DOHH2 (cell line): Measurements from ENCODE around the gene ZSWIM5.

Source experiments
- EZH2phosphoT487 ChIP-seq: fragments of 200-600 bp; sonication (generic); IDR thresholded peaks from 2 replicates; pipeline ENCODE4 v1.6.1; 2017; ENCODE audit warnings: borderline replicate concordance, mild to moderate bottlenecking, antibody characterized with exemption, low read length, moderate library complexity, mixed read lengths
- TF ChIP-seq, protein P1 (sequence below): fragments of 200-600 bp; sonication (generic); IDR thresholded peaks from one replicate; pipeline ENCODE4 v1.5.1; 2014; ENCODE audit warnings: antibody characterized with exemption, mild to moderate bottlenecking, low read depth, low read length; ENCODE audit not compliant: poor library complexity, severe bottlenecking

DNA sequence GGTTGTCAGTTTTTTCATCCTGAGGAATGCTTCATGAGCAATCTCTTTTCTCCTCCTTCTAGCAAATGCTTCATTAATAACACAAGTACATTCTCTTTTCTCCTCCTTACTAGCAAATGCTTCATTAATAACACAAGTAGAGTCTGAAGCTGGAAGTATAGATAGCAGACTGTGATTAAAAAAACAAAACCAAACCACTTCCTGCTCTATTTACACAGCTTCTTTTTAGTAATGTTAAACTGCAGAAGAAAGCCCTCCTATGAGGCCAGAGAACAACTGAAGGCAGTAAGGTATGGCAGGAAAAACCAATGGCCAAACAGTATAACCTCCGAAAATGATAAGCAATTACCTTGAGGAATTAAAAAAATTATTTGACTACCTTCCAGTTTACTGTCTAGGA, 90.1 kb downstream of the ZSWIM5 start:
- TF ChIP-seq, protein P1, sequence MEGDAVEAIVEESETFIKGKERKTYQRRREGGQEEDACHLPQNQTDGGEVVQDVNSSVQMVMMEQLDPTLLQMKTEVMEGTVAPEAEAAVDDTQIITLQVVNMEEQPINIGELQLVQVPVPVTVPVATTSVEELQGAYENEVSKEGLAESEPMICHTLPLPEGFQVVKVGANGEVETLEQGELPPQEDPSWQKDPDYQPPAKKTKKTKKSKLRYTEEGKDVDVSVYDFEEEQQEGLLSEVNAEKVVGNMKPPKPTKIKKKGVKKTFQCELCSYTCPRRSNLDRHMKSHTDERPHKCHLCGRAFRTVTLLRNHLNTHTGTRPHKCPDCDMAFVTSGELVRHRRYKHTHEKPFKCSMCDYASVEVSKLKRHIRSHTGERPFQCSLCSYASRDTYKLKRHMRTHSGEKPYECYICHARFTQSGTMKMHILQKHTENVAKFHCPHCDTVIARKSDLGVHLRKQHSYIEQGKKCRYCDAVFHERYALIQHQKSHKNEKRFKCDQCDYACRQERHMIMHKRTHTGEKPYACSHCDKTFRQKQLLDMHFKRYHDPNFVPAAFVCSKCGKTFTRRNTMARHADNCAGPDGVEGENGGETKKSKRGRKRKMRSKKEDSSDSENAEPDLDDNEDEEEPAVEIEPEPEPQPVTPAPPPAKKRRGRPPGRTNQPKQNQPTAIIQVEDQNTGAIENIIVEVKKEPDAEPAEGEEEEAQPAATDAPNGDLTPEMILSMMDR, result no peak
- no peak for TF ChIP-seq EZH2phosphoT487
